ENCODE results near the gene SEC14L1.

The SEC14L1 gene

GRCh38 chr17:77210946-77211541, 70.3 kb downstream of the SEC14L1 start:
- H3K4me3 ChIP-seq (ENCODE audit: low read depth, low read length): no peak overlapping the region
- DNase-seq (ENCODE audit: low read depth): no peak
- TF ChIP-seq POLR2A (IDR thresholded peaks at IDR 0.05; ENCODE audit: extremely low read depth, insufficient read length) (no peak), MYC (IDR thresholded peaks at IDR 0.05; ENCODE audit: low read depth, low read length) (no peak), CTCF (IDR thresholded peaks at IDR 0.05; ENCODE audit: low read depth, low read length) (no peak), MAX (IDR thresholded peaks at IDR 0.05; ENCODE audit: low read depth, low read length) (no peak)

GRCh38 chr17:77211681-77212080, 70.9 kb downstream of the SEC14L1 start:
- H3K4me3 ChIP-seq (ENCODE audit: low read depth, low read length): no peak overlapping the region
- TF ChIP-seq MYC (IDR thresholded peaks at IDR 0.05; ENCODE audit: low read depth, low read length) (no peak), CTCF (IDR thresholded peaks at IDR 0.05; ENCODE audit: low read depth, low read length) (no peak), POLR2A (IDR thresholded peaks at IDR 0.05; ENCODE audit: extremely low read depth, insufficient read length) (no peak), MAX (IDR thresholded peaks at IDR 0.05; ENCODE audit: low read depth, low read length) (no peak)
- no peak for DNase-seq (ENCODE audit: low read depth)

DNA sequence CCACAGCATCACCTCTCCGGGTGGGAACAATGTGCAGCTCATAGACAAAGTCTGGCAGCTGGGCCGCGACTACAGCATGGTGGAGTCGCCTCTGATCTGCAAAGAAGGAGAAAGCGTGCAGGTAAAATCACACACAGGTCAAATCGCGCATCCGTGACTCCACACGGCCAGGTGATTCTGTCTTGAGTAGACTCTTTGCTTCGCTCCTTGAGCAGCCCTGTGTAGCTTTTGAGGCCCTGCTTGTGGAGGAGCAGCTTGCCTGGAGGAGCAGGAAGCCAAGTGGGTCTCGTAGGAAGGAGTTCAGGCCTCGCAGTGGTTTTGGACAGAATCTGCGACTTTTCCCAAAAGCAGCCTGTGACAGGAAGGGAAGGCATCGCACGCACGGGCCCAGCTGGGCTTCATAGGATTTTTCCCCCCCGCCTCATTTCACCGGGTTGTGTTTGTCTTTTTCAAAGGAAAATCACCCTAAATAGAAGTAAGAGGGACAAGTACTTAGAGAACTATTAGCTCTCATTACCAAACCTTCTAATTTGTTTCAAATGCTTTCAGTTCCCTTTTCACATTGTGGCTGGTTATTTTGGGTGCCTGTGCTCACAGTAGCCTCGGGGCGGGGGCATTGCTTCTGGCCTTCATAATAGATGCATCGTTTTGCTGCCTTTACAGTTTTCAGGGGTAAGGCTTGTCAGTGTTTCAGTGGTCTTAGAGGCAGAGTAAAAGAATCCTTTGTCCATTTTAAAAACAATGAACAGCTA, 71.5 kb downstream of the SEC14L1 start:
- no peak for TF ChIP-seq MYC (IDR thresholded peaks at IDR 0.05; ENCODE audit: low read depth, low read length)
- no peak for TF ChIP-seq MAX (IDR thresholded peaks at IDR 0.05; ENCODE audit: low read depth, low read length)
- TF ChIP-seq CTCF (IDR thresholded peaks at IDR 0.05; ENCODE audit: low read depth, low read length): no peak
- no peak for TF ChIP-seq POLR2A (IDR thresholded peaks at IDR 0.05; ENCODE audit: extremely low read depth, insufficient read length)
- peak; percentile 25 for DNase-seq (ENCODE audit: low read depth)
- H3K4me3 ChIP-seq (ENCODE audit: low read depth, low read length): no peak overlapping the region

- H3K4me3 ChIP-seq (ENCODE audit: low read depth, low read length): no peak overlapping the region
Measured at GRCh38 chr17:77212833-77213777, 72.3 kb downstream of the SEC14L1 start.

More at GRCh38 chr17:77212833-77213777, 72.3 kb downstream of the SEC14L1 start:
- TF ChIP-seq CTCF (IDR thresholded peaks at IDR 0.05; ENCODE audit: low read depth, low read length) (no peak), POLR2A (IDR thresholded peaks at IDR 0.05; ENCODE audit: extremely low read depth, insufficient read length) (no peak), MYC (IDR thresholded peaks at IDR 0.05; ENCODE audit: low read depth, low read length) (no peak), MAX (IDR thresholded peaks at IDR 0.05; ENCODE audit: low read depth, low read length) (no peak)
- DNase-seq (ENCODE audit: low read depth): no peak

All from NB4 (cell line).